Esophagus muscularis mucosa (tissue), 4 donors: ENCODE data around the gene KCNE1. TPM values are rescaled to one million over a fixed set of nuclear protein-coding genes. Genes with fewer than 3 reads are reported as not detected.

Experiments
- DNase-seq: peaks from one replicate; pipeline ENCODE4 v3.0.0-alpha.2; 2017; ENCODE audit errors: extremely low spot score
- H3K27ac ChIP-seq, 4 donors: fragments of 200-600 bp; sonication (generic); replicated peaks in 1 of 4; 1 replicate in 3 of 4; 2 replicates in 1 of 4; pipeline ENCODE4 v1.5.1; 2016 to 2019; ENCODE audit warnings: mild to moderate bottlenecking in 1 of 4
- H3K27me3 ChIP-seq, 4 donors: fragments of 200-600 bp; sonication (generic); one replicate each; pipeline versions ENCODE4 v1.5.1 to v1.6.0; 2016 to 2019
- H3K36me3 ChIP-seq, 4 donors: fragments of 200-600 bp; sonication (generic); one replicate each; pipeline ENCODE4 v1.5.1; 2016 to 2019
- H3K4me1 ChIP-seq, 4 donors: fragments of 200-600 bp; sonication (generic); one replicate each; pipeline ENCODE4 v1.5.1; 2016 to 2019
- H3K4me3 ChIP-seq, 4 donors: fragments of 200-600 bp; sonication (generic); 1 replicate in 2 of 4; 2 replicates in 2 of 4; pipeline ENCODE4 v1.5.1; 2016 to 2019; ENCODE audit warnings: mild to moderate bottlenecking in 4 of 4, moderate library complexity in 1 of 4
- H3K9me3 ChIP-seq, 4 donors: fragments of 200-600 bp; sonication (generic); 1 replicate in 3 of 4; 2 replicates in 1 of 4; pipeline ENCODE4 v1.5.1; 2016 to 2019
- CTCF ChIP-seq, 3 experiments: fragments of 200-600 bp in 2 of 3; fragments of 450-650 bp in 1 of 3; sonication (generic) in 2 of 3; IDR thresholded peaks; one replicate each; pipeline ENCODE4 v1.5.1; 2017 to 2019; ENCODE audit warnings: antibody characterized with exemption in 3 of 3, mild to moderate bottlenecking in 2 of 3, moderate library complexity in 1 of 3
- EP300 ChIP-seq: sonication (generic); formaldehyde crosslinking; IDR thresholded peaks from one replicate; pipeline ENCODE4 v1.6.1; 2017; ENCODE audit warnings: antibody characterized with exemption
- POLR2A ChIP-seq: fragments of 450-650 bp; IDR thresholded peaks from one replicate; pipeline ENCODE4 v1.6.1; 2017; ENCODE audit warnings: antibody characterized with exemption, moderate library complexity, mild to moderate bottlenecking, low read depth
- POLR2AphosphoS5 ChIP-seq, 2 donors: sonication (generic); formaldehyde crosslinking; IDR thresholded peaks; one replicate each; pipeline ENCODE4 v1.6.1; 2017; ENCODE audit warnings: antibody characterized with exemption in 2 of 2
- WGBS: methylation state at CpG from one replicate; pipeline ENCODE4 v1.1.5; 2018; 5-methylcytosine and 5-hydroxymethylcytosine counted together
- intact Hi-C: fragments of 100-400 bp; cut with DNase I; formaldehyde crosslinking; loops from one replicate; pipeline ENCODE4 v1.15.1; 2023
- total RNA-seq, 4 donors: library from RNA; depleted of rRNA; stranded (reverse); fragments of >200 nt; gene quantifications; one replicate each; pipeline versions ENCODE4 v1.1.0 to v1.2.1, GENCODE V29; 2016

Gene KCNE1
- total RNA-seq, 4 donors from 2014 or later = 1.5 to 2.9 (median 2.2) TPM

- whole genome bisulfite sequencing = 77% methylated on average over 14 of the region's 20 CpGs
- H3K9me3 ChIP-seq = no peaks in the 10 kb centered on the region
- peaks cover 43 to 58% (median 55%) of the 10 kb centered on the region in 4 donors for H3K4me1 ChIP-seq
- H3K27ac ChIP-seq = peak overlapping the region; percentile 25 to 63 (median 51)
- H3K4me3 ChIP-seq = no peak overlapping the region
- peaks cover 7 to 76% (median 51%) of the 10 kb centered on the region in 4 donors for H3K36me3 ChIP-seq
- no peaks in the 10 kb centered on the region for H3K27me3 ChIP-seq
- no peak for TF ChIP-seq CTCF (IDR thresholded peaks at IDR 0.05)
- no peak for TF ChIP-seq EP300
- no peak for TF ChIP-seq POLR2A
- no peak for TF ChIP-seq POLR2AphosphoS5 (IDR thresholded peaks at IDR 0.05)
- DNase-seq = no peak
- intact Hi-C loops = loop anchor here (5.0 kb wide), 1 partner anchor 76 kb away; no protein-coding TSS in a partner anchor
Measured at GRCh38 chr21:34520764-34521508, 8.9 kb upstream of the KCNE1 start.

GRCh38 chr21:34520281-34520680 is 8.3 kb upstream of the KCNE1 start:
- H3K4me3 ChIP-seq = no peak overlapping the region
- no peaks in the 10 kb centered on the region for H3K9me3 ChIP-seq
- DNase-seq = no peak
- no peaks in the 10 kb centered on the region for H3K27me3 ChIP-seq
- TF ChIP-seq POLR2AphosphoS5 (IDR thresholded peaks at IDR 0.05) (no peak), EP300 (no peak), POLR2A (no peak), CTCF (IDR thresholded peaks at IDR 0.05) (no peak)
- intact Hi-C loops = loop anchor here (5.0 kb wide), 1 partner anchor 77 kb away; no protein-coding TSS in a partner anchor
- H3K27ac ChIP-seq = peak overlapping the region; percentile 25 to 63 (median 51)
- peaks cover 39 to 52% (median 48%) of the 10 kb centered on the region in 4 donors for H3K4me1 ChIP-seq
- peaks cover 7 to 79% (median 51%) of the 10 kb centered on the region in 4 donors for H3K36me3 ChIP-seq
- 70% methylated on average over 6 of the region's 6 CpGs for WGBS

GRCh38 chr21:34519694-34520093 is 7.7 kb upstream of the KCNE1 start:
- Histone ChIP-seq H3K36me3 (peaks cover 7 to 79% (median 51%) of the 10 kb centered on the region in 4 donors), H3K4me1 (peaks cover 35 to 46% (median 42%) of the 10 kb centered on the region in 4 donors), H3K27me3 (no peaks in the 10 kb centered on the region)

GRCh38 chr21:34519016-34519415 is 7.0 kb upstream of the KCNE1 start:
- Histone ChIP-seq H3K9me3 (no peaks in the 10 kb centered on the region), H3K36me3 (peaks cover 7 to 79% (median 51%) of the 10 kb centered on the region in 4 donors), H3K4me1 (peaks cover 31 to 39% (median 37%) of the 10 kb centered on the region in 4 donors), H3K27ac (peak overlapping the region; percentile 1 to 63 (median 17)), H3K4me3 (no peak overlapping the region), H3K27me3 (no peaks in the 10 kb centered on the region)
- DNase-seq = no peak
- 84% methylated on average over 4 of the region's 4 CpGs for WGBS
- TF ChIP-seq POLR2AphosphoS5 (IDR thresholded peaks at IDR 0.05) = no peak
- no peak for TF ChIP-seq CTCF (IDR thresholded peaks at IDR 0.05)
- TF ChIP-seq POLR2A = no peak
- TF ChIP-seq EP300 = no peak
- intact Hi-C loops = no loop called here

More at GRCh38 chr21:34519694-34520093, 7.7 kb upstream of the KCNE1 start:
- no peak overlapping the region for H3K4me3 ChIP-seq
- peak overlapping the region in 3 of 4 donors; percentile 49 to 63 (median 53) for H3K27ac ChIP-seq
- intact Hi-C loops = loop anchor here (5.0 kb wide), 1 partner anchor 78 kb away; no protein-coding TSS in a partner anchor
- 84% methylated on average over 8 of the region's 8 CpGs for WGBS
- H3K9me3 ChIP-seq = no peaks in the 10 kb centered on the region
- TF ChIP-seq CTCF (IDR thresholded peaks at IDR 0.05) (no peak), POLR2AphosphoS5 (IDR thresholded peaks at IDR 0.05) (no peak), POLR2A (no peak), EP300 (no peak)
- DNase-seq = no peak
